Fibroblast of lung (primary cell): ENCODE data around the gene GRIK4. TPM values are rescaled to one million over a fixed set of nuclear protein-coding genes. Genes with fewer than 3 reads are reported as not detected.

Experiments used
- DNase-seq, 2 donors: peaks; one replicate each; pipeline versions ENCODE4 v3.0.0 to v3.0.0-alpha.2; 2010; ENCODE audit warnings: low read depth in 2 of 2
- H2AFZ ChIP-seq: 2 replicates; pipeline ENCODE4 v1.5.1; 2012; ENCODE audit warnings: low read length, control low read depth, inconsistent platforms
- H3K27ac ChIP-seq: 2 replicates; pipeline ENCODE4 v1.5.1; 2011; ENCODE audit warnings: low read length, control low read depth; ENCODE audit not compliant: insufficient read depth
- H3K27me3 ChIP-seq: 2 replicates; pipeline ENCODE4 v1.5.1; 2011; ENCODE audit warnings: mild to moderate bottlenecking, low read length; ENCODE audit not compliant: control insufficient read depth, insufficient read depth
- H3K36me3 ChIP-seq: 2 replicates; pipeline ENCODE4 v1.5.1; 2011; ENCODE audit warnings: low read length; ENCODE audit not compliant: control insufficient read depth, insufficient read depth
- H3K4me1 ChIP-seq: 2 replicates; pipeline ENCODE4 v1.5.1; 2011; ENCODE audit warnings: low read length; ENCODE audit not compliant: control insufficient read depth, insufficient read depth; ENCODE audit errors: extremely low read depth
- H3K4me2 ChIP-seq: 2 replicates; pipeline ENCODE4 v1.5.1; 2011; ENCODE audit warnings: low read length, control low read depth; ENCODE audit not compliant: insufficient read depth; ENCODE audit errors: extremely low read depth
- H3K4me3 ChIP-seq, 4 experiments: fragments of 200-600 bp in 1 of 4; sonication (generic) in 1 of 4; replicated peaks in 1 of 4; 2 replicates each; pipeline ENCODE4 v1.5.1; 2011 to 2016; ENCODE audit warnings: low read length in 4 of 4, low read depth in 3 of 4, mild to moderate bottlenecking in 3 of 4, control low read depth in 2 of 4, inconsistent platforms in 1 of 4, mixed read lengths in 1 of 4; ENCODE audit not compliant: insufficient read depth in 1 of 4; ENCODE audit errors: control extremely low read depth in 1 of 4
- H3K79me2 ChIP-seq: 2 replicates; pipeline ENCODE4 v1.5.1; 2012; ENCODE audit warnings: mild to moderate bottlenecking, low read length, inconsistent platforms; ENCODE audit not compliant: control insufficient read depth, insufficient read depth
- H3K9ac ChIP-seq: 2 replicates; pipeline ENCODE4 v1.5.1; 2011; ENCODE audit warnings: mild to moderate bottlenecking, low read length, control low read depth; ENCODE audit not compliant: insufficient read depth
- H3K9me3 ChIP-seq: 2 replicates; pipeline ENCODE4 v1.5.1; 2012; ENCODE audit warnings: low read depth, low read length; ENCODE audit not compliant: control insufficient read depth, insufficient read depth
- H4K20me1 ChIP-seq: 2 replicates; pipeline ENCODE4 v1.5.1; 2011; ENCODE audit warnings: low read length; ENCODE audit not compliant: control insufficient read depth, insufficient read depth; ENCODE audit errors: extremely low read depth
- CTCF ChIP-seq, 2 donors: IDR thresholded peaks in 1 of 2; conservative IDR thresholded peaks in 1 of 2; 1 replicate in 1 of 2; 2 replicates in 1 of 2; pipeline ENCODE4 v1.5.1; 2011 to 2012; ENCODE audit warnings: low read length in 2 of 2, control low read depth in 1 of 2, inconsistent platforms in 1 of 2, low read depth in 1 of 2, mild to moderate bottlenecking in 1 of 2
- EZH2 ChIP-seq: IDR thresholded peaks from 2 replicates; pipeline ENCODE4 v1.5.1; 2012; ENCODE audit warnings: low read length, control low read depth, mild to moderate bottlenecking; ENCODE audit errors: missing control alignments
- polyA plus RNA-seq, 2 donors: library from polyadenylated mRNA; depleted of rRNA in 1 of 2; stranded (reverse) in 1 of 2; unstranded in 1 of 2; fragments of >200 nt; gene quantifications; 2 replicates each; pipeline ENCODE4 v1.2.1, GENCODE V29; 2011 to 2012; ENCODE audit warnings: missing spikeins in 1 of 2
- total RNA-seq: library from RNA; depleted of rRNA; stranded (reverse); fragments of >200 nt; gene quantifications from 2 replicates; pipeline ENCODE4 v1.2.1, GENCODE V29; 2014

GRIK4 gene
- total and polyA plus RNA-seq, 2 donors (not counting 1 experiment from before 2014, with no cell fraction given), result 0.17 to 1.5 TPM

DNA sequence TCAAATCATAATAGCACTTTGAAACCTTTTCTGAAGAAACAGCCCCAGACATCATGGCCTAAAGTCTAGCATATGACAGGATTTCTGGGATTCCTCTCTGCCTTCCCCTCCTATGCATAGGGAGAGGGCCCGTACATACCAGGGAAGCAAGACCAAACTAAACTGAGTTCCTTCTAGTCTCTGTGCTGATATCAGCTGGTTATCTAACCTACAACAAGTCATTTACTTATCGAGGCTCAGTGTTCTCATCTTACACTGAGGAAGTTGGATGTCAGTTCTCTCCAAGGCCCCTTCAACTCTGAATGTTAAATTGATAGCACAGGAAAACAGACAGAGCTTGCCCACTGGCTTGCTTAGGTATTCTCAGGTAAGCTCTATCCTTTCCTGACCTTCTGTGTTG lies 17.0 kb upstream of the GRIK4 start:
- DNase-seq, result no peak
- no peak overlapping the region for H3K4me3 ChIP-seq
- no peaks in the 10 kb centered on the region for H3K27me3 ChIP-seq
- no peak overlapping the region for H3K27ac ChIP-seq
- no peak overlapping the region for H3K4me2 ChIP-seq
- no peak overlapping the region for H3K9ac ChIP-seq
- no peaks in the 10 kb centered on the region for H4K20me1 ChIP-seq
- TF ChIP-seq EZH2 (no peak), CTCF (conservative IDR thresholded peaks at IDR 0.05 in 1 of 2, IDR thresholded peaks at IDR 0.05 in 1 of 2; ENCODE audit: low read depth in 1 of 2, low read length in 2 of 2) (no peak)
- H3K4me1 ChIP-seq, result no peaks in the 10 kb centered on the region
- H3K36me3 ChIP-seq, result no peaks in the 10 kb centered on the region
- no peaks in the 10 kb centered on the region for H3K9me3 ChIP-seq
- H2AFZ ChIP-seq, result no peak overlapping the region
- H3K79me2 ChIP-seq, result no peaks in the 10 kb centered on the region

DNA sequence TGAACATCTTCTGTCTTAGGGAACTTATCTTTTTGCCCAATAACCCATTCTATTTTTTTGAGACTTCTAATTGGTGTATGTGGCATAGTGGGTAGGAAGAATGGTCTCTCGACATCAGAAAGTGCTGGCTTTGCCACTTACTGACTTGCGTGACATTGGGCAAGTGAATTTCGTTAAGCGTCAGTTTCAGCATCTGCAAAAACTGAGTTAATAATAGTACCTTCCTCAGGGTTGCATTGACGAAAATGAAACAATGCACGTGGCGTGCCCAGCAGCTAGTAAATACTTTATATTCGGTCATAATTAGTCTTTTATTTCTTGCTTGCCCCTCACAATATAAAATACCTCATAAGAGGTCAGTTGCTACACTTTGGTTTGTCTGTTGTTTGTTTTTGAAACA lies 12.5 kb upstream of the GRIK4 start:
- Histone ChIP-seq H3K27me3 (no peaks in the 10 kb centered on the region), H3K9ac (no peak overlapping the region), H3K4me1 (no peaks in the 10 kb centered on the region), H3K4me3 (no peak overlapping the region), H3K79me2 (no peaks in the 10 kb centered on the region), H4K20me1 (no peaks in the 10 kb centered on the region), H3K27ac (no peak overlapping the region), H3K36me3 (no peaks in the 10 kb centered on the region), H3K4me2 (no peak overlapping the region), H3K9me3 (no peaks in the 10 kb centered on the region), H2AFZ (no peak overlapping the region)
- no peak for DNase-seq
- TF ChIP-seq CTCF (conservative IDR thresholded peaks at IDR 0.05 in 1 of 2, IDR thresholded peaks at IDR 0.05 in 1 of 2; ENCODE audit: low read depth in 1 of 2, low read length in 2 of 2) (no peak), EZH2 (no peak)

GRCh38 chr11:120499859-120500258 lies 11.7 kb upstream of the GRIK4 start:
- H3K79me2 ChIP-seq, result no peaks in the 10 kb centered on the region
- TF ChIP-seq CTCF (conservative IDR thresholded peaks at IDR 0.05 in 1 of 2, IDR thresholded peaks at IDR 0.05 in 1 of 2; ENCODE audit: low read depth in 1 of 2, low read length in 2 of 2) (no peak), EZH2 (no peak)
- DNase-seq, result no peak
- H3K4me3 ChIP-seq, result no peak overlapping the region
- H3K36me3 ChIP-seq, result no peaks in the 10 kb centered on the region
- no peaks in the 10 kb centered on the region for H4K20me1 ChIP-seq
- no peak overlapping the region for H2AFZ ChIP-seq
- H3K27me3 ChIP-seq, result no peaks in the 10 kb centered on the region
- H3K9ac ChIP-seq, result no peak overlapping the region
- no peaks in the 10 kb centered on the region for H3K9me3 ChIP-seq
- no peak overlapping the region for H3K27ac ChIP-seq
- no peaks in the 10 kb centered on the region for H3K4me1 ChIP-seq
- no peak overlapping the region for H3K4me2 ChIP-seq
